PC-3 (cell line): ENCODE results near the gene DAB1.

Experiments used
- CTCF ChIP-seq: fragments of 300-600 bp; sonication (generic); conservative IDR thresholded peaks from 2 replicates; pipeline ENCODE4 v1.5.1; 2017; ENCODE audit warnings: antibody characterized with exemption, low read depth, mild to moderate bottlenecking, low read length
- EZH2 ChIP-seq: fragments of 300-600 bp; sonication (generic); IDR thresholded peaks from one replicate; pipeline ENCODE4 v1.6.1; 2017; ENCODE audit warnings: antibody characterized with exemption, mild to moderate bottlenecking, low read length; ENCODE audit not compliant: unreplicated experiment

- TF ChIP-seq CTCF = no peak
- no peak for TF ChIP-seq EZH2
Measured at GRCh38 chr1:56957931-56958330, 465.9 kb downstream of the DAB1 start.
